PC-3 (cell line): ENCODE data around the gene CFAP97D2. TPM values are rescaled to one million over a fixed set of nuclear protein-coding genes. Genes with fewer than 3 reads are reported as not detected.

ENCODE experiments used
- ATAC-seq: fragments of 200-7000 bp; cut with Tn5 transposase; 2 replicates; pipeline ENCODE4 v1.9.1; 2020; ENCODE audit warnings: mild to moderate bottlenecking, moderate library complexity
- BruUV-seq: library from RNA; stranded (reverse); fragments of 400-500 nt; replicated peaks from 2 replicates; lab custom pipeline; 2021; lab: Mats Ljungman, UMichigan
- CTCF ChIA-PET: fragments of 300-600 bp; sonication (Branson Sonifier 250); formaldehyde crosslinking; loops from one replicate; lab custom pipeline; 2022; ENCODE audit warnings: antibody characterized with exemption; lab: Charles Lee
- POLR2A ChIA-PET: fragments of 300-600 bp; sonication (Branson Sonifier 250); formaldehyde crosslinking; loops from one replicate; lab custom pipeline; 2022; ENCODE audit warnings: antibody characterized with exemption; ENCODE audit not compliant: unreplicated experiment; lab: Charles Lee
- DNase-seq: peaks from one replicate; pipeline ENCODE4 v3.0.0-alpha.2; 2015
- H2AFZ ChIP-seq: fragments of 300-600 bp; sonication (generic); 2 replicates; pipeline ENCODE4 v1.6.0; 2016; ENCODE audit warnings: antibody characterized with exemption, low read length
- H3F3A ChIP-seq: fragments of 300-600 bp; sonication (generic); one replicate; pipeline ENCODE4 v1.6.0; 2017; ENCODE audit warnings: antibody characterized with exemption, low read length, control low read depth, mild to moderate bottlenecking; ENCODE audit not compliant: unreplicated experiment
- H3K27ac ChIP-seq: fragments of 300-600 bp; sonication (generic); 2 replicates; pipeline ENCODE4 v1.5.1; 2016; ENCODE audit warnings: mild to moderate bottlenecking, low read length
- H3K27me3 ChIP-seq: fragments of 300-600 bp; sonication (generic); 2 replicates; pipeline ENCODE4 v1.6.1; 2016; ENCODE audit warnings: low read length, mixed read lengths
- H3K36me3 ChIP-seq: fragments of 300-600 bp; sonication (generic); 2 replicates; pipeline ENCODE4 v1.6.1; 2016; ENCODE audit warnings: low read depth, mixed run types, low read length, mixed read lengths
- H3K4me1 ChIP-seq: fragments of 300-600 bp; sonication (generic); 2 replicates; pipeline ENCODE4 v1.5.1; 2016; ENCODE audit warnings: low read length; ENCODE audit not compliant: insufficient read depth
- H3K4me2 ChIP-seq: fragments of 300-600 bp; sonication (generic); 2 replicates; pipeline ENCODE4 v1.6.0; 2016; ENCODE audit warnings: low read length
- H3K4me3 ChIP-seq: fragments of 300-600 bp; sonication (generic); 2 replicates; pipeline ENCODE4 v1.5.1; 2016; ENCODE audit warnings: mild to moderate bottlenecking, low read length, mixed read lengths
- H3K79me2 ChIP-seq: fragments of 300-600 bp; sonication (generic); 2 replicates; pipeline ENCODE4 v1.6.1; 2017; ENCODE audit warnings: low read length, mixed read lengths
- H3K9ac ChIP-seq: fragments of 300-600 bp; sonication (generic); 2 replicates; pipeline ENCODE4 v1.6.0; 2016; ENCODE audit warnings: mild to moderate bottlenecking, low read length
- H3K9me2 ChIP-seq: fragments of 300-600 bp; sonication (generic); replicated peaks from 2 replicates; pipeline ENCODE4 v1.6.1; 2016; ENCODE audit warnings: mixed run types, low read length, mixed read lengths
- H3K9me3 ChIP-seq: fragments of 300-600 bp; sonication (generic); 2 replicates; pipeline ENCODE4 v1.6.1; 2016; ENCODE audit warnings: low read length, mixed read lengths
- H4K20me1 ChIP-seq: fragments of 300-600 bp; sonication (generic); 2 replicates; pipeline ENCODE4 v1.6.1; 2016; ENCODE audit warnings: low read length, mixed read lengths
- CTCF ChIP-seq: fragments of 300-600 bp; sonication (generic); conservative IDR thresholded peaks from 2 replicates; pipeline ENCODE4 v1.5.1; 2017; ENCODE audit warnings: antibody characterized with exemption, low read depth, mild to moderate bottlenecking, low read length
- EZH2 ChIP-seq: fragments of 300-600 bp; sonication (generic); IDR thresholded peaks from one replicate; pipeline ENCODE4 v1.6.1; 2017; ENCODE audit warnings: antibody characterized with exemption, mild to moderate bottlenecking, low read length; ENCODE audit not compliant: unreplicated experiment
- EZH2phosphoT487 ChIP-seq: fragments of 300-600 bp; sonication (generic); IDR thresholded peaks from 2 replicates; pipeline ENCODE4 v1.6.1; 2018; ENCODE audit warnings: mild to moderate bottlenecking, antibody characterized with exemption, low read length, borderline replicate concordance
- intact Hi-C: fragments of 100-400 bp; cut with micrococcal nuclease; formaldehyde crosslinking; loops from 2 replicates; pipeline ENCODE4 v1.9.0; 2023
- microRNA-seq: library from miRNA; unstranded; fragments of <30 nt; microRNA quantifications from one replicate; pipeline ENCODE4 v1.1.0, GENCODE V29; 2020; ENCODE audit not compliant: unreplicated experiment
- total RNA-seq: library from RNA; depleted of rRNA; stranded (reverse); fragments of >200 nt; gene quantifications from 2 replicates; pipeline ENCODE4 v1.2.3, GENCODE V29; 2014; rRNA removed

Gene CFAP97D2
- total RNA-seq, 1 experiment from 2014 or later: not detected

GRCh38 chr13:114268344-114269280, 89.6 kb downstream of the CFAP97D2 start:
- Histone ChIP-seq H3K27ac (no peak overlapping the region), H3K4me1 (no peaks in the 10 kb centered on the region), H3K36me3 (peaks cover 48% of the 10 kb centered on the region), H3K4me2 (no peak overlapping the region), H3F3A (no peaks in the 10 kb centered on the region), H4K20me1 (no peaks in the 10 kb centered on the region), H3K4me3 (no peak overlapping the region), H3K79me2 (no peaks in the 10 kb centered on the region), H3K9me2 (no peaks in the 10 kb centered on the region), H3K9me3 (no peaks in the 10 kb centered on the region), H3K27me3 (no peaks in the 10 kb centered on the region), H3K9ac (no peak overlapping the region), H2AFZ (no peak overlapping the region)
- no peak for DNase-seq
- ATAC-seq: no peak
- TF ChIP-seq EZH2phosphoT487 (no peak), EZH2 (no peak), CTCF (no peak)
- CTCF ChIA-PET: no interaction called here
- intact Hi-C loops: no loop called here
- POLR2A ChIA-PET: no interaction called here
- no TSS peak for BruUV-seq

DNA sequence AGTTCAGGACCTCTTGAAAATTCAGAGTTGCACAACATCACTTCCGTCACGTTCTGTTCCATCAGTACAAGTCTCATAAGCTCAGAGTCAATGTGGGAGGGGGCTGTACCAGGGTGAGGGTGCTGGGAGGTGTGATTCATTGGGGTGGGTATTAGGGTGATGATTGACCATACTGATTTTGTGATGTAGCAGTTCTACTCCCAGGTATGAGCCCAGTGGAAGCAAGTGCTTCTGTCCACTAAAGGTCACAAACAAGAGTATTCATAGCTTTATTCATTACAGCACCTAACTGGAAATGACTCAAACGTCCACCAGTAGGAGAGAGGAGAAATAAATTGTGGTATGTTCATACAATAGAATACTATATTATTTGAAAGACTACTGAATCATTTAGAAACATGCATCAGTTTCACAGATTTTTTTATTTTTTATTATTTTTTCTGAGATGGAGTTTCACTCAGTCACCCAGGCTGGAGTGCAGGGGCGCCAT, 90.3 kb downstream of the CFAP97D2 start:
- Histone ChIP-seq H4K20me1 (no peaks in the 10 kb centered on the region), H2AFZ (no peak overlapping the region), H3K9me3 (no peaks in the 10 kb centered on the region), H3K4me2 (no peak overlapping the region), H3K27ac (no peak overlapping the region), H3K27me3 (no peaks in the 10 kb centered on the region), H3K4me3 (no peak overlapping the region), H3K9ac (no peak overlapping the region), H3K79me2 (no peaks in the 10 kb centered on the region), H3F3A (no peaks in the 10 kb centered on the region), H3K4me1 (no peaks in the 10 kb centered on the region), H3K36me3 (peaks cover 43% of the 10 kb centered on the region), H3K9me2 (no peaks in the 10 kb centered on the region)
- ATAC-seq (no peak), DNase-seq (no peak)
- intact Hi-C loops: no loop called here
- no TSS peak for BruUV-seq
- TF ChIP-seq CTCF: no peak
- no peak for TF ChIP-seq EZH2phosphoT487
- TF ChIP-seq EZH2: no peak
- POLR2A ChIA-PET: no interaction called here
- CTCF ChIA-PET: no interaction called here

Small RNA genes lying within 50 kb of the gene (microRNA-seq; reads per million reads assigned to microRNA genes)
- gene MIR548AR: not detected

Other genes with a start within 250 kb of the CFAP97D2 start
- 0.07 and 0.23 TPM in 2 replicates for gene C13orf46, start 205.2 kb upstream of the CFAP97D2 start, total RNA-seq
- gene RASA3, start 46.6 kb upstream of the CFAP97D2 start, total RNA-seq: 9.1 and 9.4 TPM in 2 replicates
- gene CDC16, start 55.6 kb downstream of the CFAP97D2 start, total RNA-seq: 16.0 and 21.0 TPM in 2 replicates
- gene UPF3A, start 102.3 kb downstream of the CFAP97D2 start, total RNA-seq: 17.4 and 18.1 TPM in 2 replicates
- 8.3 and 10.6 TPM in 2 replicates for gene CHAMP1, start 135.2 kb downstream of the CFAP97D2 start, total RNA-seq